Activated naive CD8-positive, alpha-beta T cell treated with anti-CD3 and anti-CD28 coated beads, Interleukin-2, amount 50 U/mL, for 16 hours (primary cell): ENCODE data around the gene NUTM1.
A peak's percentile ranks its signal among the peaks of the same experiment; 100 is the strongest.
"Not testable (repeated sequence)": the region's sequence is repeated elsewhere in the genome, so short reads cannot be mapped to it uniquely, and the experiment has no call there.

Experiments used
- DNase-seq: peaks from one replicate; pipeline ENCODE4 v3.0.0-alpha.2; 2020; ENCODE audit warnings: low read depth, low spot score

Gene NUTM1

GRCh38 chr15:34362047-34362773 is 19.1 kb downstream of the NUTM1 start:
- no peak for DNase-seq

GRCh38 chr15:34364041-34364440 is 20.9 kb downstream of the NUTM1 start:
- no peak for DNase-seq

- no peak for DNase-seq
These were observed 22.1 kb downstream of the NUTM1 start for GRCh38 chr15:34365091-34365825.

- no peak for DNase-seq
These were observed 22.7 kb downstream of the NUTM1 start for GRCh38 chr15:34365836-34366235.

DNA sequence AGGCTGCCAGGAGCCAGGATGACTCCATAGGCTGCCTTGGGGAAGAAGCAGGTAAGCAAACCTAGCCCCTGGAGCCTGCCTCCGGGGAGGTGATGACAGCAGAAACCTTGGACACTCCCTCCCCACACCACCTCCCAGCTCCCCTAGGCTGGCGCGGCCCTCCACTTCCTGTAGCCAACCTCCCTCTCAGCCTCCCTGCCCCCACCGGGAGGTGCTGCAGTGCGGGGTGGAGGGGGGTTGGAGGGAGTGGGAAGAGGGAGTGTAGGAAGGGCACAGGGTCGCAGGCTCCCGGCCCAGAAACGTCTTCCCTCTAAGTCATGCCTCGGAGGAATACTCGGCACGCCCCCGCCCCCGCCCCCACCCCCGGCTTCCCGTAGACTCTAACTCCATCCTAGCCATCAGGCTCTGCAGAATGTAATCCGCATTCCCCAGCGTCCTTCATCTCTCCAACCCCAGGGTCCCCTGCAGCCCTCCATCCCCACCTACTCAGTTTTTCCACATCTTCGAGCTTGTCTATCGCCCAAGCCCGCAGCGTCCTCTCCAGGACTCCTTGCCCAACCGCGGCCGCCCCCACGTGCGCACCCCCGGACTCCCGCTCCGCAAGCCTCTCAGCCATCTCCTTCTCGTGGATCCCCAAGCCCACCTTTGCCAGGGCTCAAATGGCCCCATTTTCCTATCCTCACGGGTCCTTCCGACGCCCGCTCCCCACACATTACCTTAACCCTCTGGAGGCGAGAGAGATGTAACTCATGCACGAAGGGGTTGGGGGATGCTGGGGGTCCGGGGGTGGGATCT is 23.4 kb downstream of the NUTM1 start:
- DNase-seq = no peak

DNA sequence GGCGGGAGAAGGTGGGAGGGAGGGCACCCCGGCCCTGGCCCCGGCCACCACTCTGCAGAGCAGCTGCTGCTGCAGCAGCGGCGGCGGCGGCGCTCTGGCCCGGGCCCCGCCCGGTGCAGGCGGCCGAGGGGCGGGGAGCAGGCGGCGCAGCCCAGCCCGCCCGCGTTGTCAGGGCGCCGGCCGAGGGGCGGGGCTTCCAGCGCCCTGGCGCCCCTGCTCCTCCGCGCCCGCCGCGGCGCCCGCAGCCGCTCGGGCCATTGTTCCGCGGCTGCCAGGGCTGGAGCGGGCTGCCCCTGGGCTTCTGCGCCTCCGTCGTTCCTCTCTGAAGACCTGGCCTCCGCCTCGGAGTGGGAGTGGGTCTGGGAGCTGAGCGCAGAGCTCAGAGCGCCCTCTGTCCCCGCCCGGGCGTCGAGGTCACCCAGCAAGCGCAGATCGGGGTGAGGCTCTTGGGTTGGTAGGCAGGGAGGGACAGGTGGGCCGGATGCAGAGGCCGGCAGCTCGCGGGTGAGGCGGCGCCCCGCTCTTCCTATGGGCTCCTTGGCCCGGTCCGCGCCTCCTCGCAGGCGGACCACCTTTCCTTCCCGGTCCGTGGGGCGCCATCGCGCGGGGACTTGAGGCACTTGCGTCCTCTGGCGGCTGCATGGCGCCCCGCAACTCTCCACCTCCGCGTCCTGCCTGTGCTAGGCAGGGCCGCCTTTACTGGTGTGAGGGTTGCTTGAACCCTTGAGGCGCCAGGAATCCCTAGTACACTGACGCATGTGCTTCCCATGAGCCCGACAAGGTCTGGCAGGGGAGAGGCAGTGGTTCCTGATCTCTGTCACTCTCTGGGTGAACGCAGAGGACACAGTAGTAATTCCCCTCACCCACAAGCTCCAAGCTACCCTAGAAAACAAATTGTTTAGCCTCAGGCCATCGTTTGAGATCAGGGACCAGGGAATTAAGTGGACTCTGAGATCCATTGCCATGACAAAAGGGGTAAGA is 24.3 kb downstream of the NUTM1 start, which contains the start of gene LPCAT4:
LPCAT4 (minus strand) TSS at position 96 of the 981 bp plus-strand sequence. CDS start 96 bp downstream, outside the sequence.
- DNase-seq = peak; percentile 72

DNA sequence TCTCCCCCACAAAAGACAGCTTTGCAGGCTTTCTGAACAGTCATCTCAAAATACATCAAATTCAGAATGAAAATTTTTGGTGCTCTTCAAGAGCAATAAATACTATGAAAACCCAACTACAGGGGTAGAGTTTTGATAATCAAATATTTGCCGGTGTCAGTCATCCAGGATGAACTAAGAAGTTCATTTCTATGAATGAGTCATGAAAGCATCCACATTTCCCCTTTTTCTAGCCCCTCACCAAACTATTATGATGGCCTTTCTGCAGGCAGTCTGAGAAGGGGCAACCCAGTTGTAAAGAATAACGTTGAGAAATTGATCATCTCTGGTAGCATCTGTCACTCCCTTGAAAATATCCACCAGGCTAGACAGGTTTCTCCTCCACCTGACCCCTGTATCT is 27.0 kb downstream of the NUTM1 start:
- DNase-seq = no peak

GRCh38 chr15:34370643-34371042 is 27.5 kb downstream of the NUTM1 start:
- no peak for DNase-seq

DNA sequence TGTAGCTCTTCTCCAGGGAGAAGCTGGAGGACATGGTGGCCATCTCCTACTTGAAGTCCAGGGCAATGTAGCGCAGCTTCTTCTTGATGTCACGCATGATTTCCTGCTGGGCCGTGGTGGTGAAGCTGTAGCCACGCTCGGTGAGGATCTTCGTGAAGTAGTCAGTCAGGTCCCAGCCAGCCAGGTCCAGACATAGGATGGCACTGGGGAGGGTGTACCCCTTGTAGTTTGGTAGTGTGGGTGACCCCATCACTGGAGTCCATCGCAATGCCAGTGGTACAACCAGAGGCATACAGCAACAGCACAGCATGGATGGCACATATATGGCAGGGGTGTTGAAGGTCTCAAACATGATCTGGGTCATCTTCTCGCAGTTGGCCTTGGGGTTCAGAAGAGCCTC is 30.8 kb downstream of the NUTM1 start:
- no peak for DNase-seq

- no peak for DNase-seq
These were observed 31.7 kb downstream of the NUTM1 start for GRCh38 chr15:34374816-34375215.

- DNase-seq = not testable (repeated sequence)
These were observed 32.4 kb downstream of the NUTM1 start for GRCh38 chr15:34375541-34375940.

DNA sequence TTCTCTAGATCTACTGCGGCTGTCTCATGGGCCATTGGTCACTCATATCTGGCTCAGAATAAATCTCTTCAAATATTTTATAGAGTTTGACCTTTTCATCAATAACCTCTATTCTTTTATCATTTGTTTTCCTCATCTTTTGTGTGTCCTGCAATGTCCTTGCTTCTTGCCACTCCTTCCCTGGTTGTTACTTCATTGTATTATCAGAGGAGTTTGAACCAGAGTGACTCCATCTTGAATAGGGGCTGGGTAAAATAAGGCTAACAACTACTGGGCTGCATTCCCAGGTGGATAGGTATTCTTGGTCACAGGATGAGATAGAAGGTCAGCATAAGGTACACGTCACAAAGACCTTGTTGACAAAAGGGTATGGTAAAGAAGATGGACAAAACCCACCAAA is 33.7 kb downstream of the NUTM1 start:
- DNase-seq = no peak

DNA sequence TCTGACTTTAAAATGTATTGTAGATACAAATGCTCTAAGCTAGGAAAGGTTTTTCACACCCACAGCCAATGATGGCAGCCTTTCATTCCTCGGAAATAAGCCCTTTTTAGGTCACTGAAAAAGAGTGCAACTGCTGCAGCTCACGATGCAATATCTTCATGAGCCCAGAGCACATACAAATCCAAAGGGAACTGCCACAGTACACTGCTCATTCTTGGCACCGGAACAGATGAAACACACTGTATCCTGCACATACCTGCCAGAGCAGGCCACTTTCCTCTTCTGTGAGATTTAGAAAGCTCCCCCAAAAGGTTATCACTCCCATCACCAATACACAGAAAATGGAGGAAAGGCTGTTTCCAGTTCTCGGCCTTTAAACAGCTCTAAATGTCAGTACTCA is 37.4 kb downstream of the NUTM1 start:
- DNase-seq = not testable (repeated sequence)

DNA sequence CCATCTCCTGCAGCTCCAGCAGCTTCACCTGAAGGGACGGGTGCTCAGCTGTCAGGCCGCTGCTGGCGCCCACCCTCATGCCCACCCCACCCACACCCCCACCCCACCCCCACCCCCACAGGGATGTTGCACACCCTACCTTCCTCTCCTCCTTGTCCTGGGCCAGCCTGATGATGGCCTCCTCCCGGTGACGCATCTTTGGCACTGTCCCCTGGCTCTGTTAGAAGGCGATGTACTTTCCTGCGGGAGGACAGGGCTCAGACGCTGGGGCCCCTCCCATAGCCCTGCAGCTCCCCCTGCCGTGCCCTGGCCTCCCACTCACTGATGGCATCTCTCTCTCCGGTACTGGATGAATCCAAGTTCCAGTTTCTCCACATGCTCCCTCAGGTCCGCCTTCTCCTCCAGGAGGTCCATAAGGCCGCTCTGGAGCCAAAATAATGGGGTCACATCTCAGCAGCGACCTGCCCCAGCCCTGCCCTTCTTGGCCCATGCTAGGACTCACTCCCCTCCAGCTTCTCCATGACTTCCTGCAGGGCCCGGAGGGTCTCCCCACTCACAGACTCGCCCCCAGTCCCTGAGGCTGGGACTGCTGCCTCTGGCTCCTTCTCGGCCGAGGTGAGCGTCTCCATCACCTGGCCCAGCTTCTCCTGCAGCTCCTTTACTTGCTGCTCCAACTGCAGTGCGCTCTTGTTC is 38.9 kb downstream of the NUTM1 start:
- not testable (repeated sequence) for DNase-seq

DNA sequence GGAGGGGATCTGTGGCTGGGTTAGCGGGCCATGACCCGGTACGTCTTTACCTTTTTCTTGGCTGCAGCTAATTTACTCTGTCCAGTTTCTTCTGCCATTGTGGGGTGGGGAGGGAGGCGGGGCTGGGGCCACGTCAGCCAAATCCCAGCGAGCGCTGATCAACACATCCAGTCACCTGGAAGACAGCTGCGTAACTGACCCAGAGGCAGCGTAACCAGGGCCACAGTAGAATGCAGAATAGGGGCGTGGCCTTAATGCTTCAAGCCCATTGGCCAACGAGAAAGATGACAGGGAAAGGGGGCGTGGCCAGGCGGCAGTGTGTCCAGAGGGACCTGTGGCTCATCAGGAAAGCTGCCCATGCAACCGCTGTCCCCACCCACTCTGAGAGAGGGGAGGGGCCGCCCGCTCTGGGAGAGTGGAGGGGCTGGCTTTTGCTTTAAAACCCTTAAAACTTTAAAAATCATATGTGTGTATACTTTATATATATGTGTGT is 46.5 kb downstream of the NUTM1 start:
- DNase-seq = not testable (repeated sequence)

GRCh38 chr15:34392981-34393380 is 49.9 kb downstream of the NUTM1 start:
- not testable (repeated sequence) for DNase-seq

DNA sequence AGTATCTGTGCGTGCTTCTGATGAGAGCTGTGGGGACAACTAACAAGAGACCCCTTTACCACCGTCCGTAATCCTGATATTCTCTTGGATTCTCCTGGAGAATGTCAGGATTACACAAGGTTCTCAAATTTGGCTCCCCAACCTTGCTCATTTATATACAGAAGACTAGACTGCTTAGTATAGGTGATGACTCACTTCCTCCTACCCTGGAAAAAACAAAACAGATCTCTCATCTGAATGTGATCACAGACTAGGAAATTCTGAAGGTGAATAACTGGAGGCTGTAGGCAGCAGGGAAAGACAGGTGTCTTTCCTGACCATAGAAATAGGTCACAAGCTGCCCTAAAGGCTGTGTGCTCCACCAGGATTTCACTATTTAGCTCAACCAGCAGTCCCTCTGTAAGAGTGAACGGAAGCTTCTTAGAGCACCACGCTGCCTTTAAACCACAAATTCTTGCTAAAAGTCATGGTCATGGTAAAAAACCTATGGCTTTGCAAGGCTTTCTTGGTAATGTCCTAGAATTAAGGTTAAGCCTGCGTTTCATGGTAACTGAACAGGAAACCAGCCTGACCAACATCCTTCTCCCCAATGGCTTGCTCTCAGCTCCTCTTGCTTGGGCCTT is 54.6 kb downstream of the NUTM1 start:
- not testable (repeated sequence) for DNase-seq

DNA sequence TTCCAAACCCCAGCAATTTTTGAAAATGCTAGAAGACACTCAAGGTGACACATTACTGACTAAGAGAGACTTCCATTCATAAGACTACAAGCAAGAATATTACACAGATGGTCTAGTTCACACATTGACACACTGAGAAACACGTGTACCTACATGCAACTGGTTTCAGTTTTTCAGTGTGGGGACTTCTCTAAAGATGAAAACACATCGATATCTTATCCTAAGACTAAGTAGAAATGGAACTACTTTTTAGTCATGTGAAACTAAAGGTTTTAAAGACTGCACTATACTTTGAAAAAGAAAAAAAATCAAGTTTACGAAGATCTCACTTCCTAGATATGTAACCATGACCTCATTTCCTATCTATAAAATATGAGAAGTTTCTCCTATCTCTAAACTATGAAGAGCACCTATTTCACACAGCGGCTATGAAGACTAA is 60.1 kb downstream of the NUTM1 start:
- DNase-seq = not testable (repeated sequence)

DNA sequence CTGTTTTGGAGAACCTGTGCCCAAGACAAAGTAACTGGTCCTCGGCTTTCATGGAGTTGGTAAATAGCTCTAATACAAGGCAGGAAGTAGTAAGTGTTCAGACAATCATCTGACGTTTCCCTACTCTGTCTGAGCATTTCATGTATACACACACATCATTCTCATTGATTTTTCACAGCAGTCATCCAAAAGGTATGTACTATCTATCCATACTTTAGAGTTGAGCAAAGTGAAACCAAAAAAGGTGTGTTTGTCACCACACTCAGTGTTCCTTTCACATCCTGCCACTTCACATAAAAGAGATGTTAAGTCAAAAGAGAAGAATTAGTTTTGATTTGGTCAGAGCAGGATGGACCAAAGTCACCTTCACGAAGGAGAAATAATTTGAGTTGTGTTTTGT is 60.8 kb downstream of the NUTM1 start:
- not testable (repeated sequence) for DNase-seq
